ENCODE measurements around the gene CRHR2.
"Not testable (repeated sequence)": the region's sequence is repeated elsewhere in the genome, so short reads cannot be mapped to it uniquely, and the experiment has no call there.

DNA sequence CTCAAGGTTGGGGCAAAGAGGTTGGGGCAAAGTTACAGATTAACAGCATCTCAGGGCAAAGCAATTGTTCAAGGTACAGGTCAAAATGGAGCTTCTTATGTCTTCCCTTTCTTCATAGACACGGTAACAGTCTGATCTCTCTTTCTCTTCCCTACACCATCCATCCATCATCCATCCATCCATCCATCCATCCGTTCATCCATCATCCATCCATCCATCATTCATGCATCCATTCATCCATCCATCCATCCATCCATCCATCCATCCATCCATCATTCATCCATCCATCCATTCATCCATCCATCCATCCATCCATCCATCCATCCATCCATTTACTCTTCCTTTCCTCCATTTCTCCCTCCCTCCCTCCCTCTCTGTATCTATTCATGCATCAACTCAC, 37.2 kb upstream of the CRHR2 start:
- TF ChIP-seq, protein P1, sequence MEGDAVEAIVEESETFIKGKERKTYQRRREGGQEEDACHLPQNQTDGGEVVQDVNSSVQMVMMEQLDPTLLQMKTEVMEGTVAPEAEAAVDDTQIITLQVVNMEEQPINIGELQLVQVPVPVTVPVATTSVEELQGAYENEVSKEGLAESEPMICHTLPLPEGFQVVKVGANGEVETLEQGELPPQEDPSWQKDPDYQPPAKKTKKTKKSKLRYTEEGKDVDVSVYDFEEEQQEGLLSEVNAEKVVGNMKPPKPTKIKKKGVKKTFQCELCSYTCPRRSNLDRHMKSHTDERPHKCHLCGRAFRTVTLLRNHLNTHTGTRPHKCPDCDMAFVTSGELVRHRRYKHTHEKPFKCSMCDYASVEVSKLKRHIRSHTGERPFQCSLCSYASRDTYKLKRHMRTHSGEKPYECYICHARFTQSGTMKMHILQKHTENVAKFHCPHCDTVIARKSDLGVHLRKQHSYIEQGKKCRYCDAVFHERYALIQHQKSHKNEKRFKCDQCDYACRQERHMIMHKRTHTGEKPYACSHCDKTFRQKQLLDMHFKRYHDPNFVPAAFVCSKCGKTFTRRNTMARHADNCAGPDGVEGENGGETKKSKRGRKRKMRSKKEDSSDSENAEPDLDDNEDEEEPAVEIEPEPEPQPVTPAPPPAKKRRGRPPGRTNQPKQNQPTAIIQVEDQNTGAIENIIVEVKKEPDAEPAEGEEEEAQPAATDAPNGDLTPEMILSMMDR (IDR thresholded peaks at IDR 0.05; ENCODE audit: low read length) = not testable (repeated sequence)
- TF ChIP-seq EZH2 (IDR thresholded peaks at IDR 0.05; ENCODE audit: borderline replicate concordance, low read length) = not testable (repeated sequence)
